Activated naive CD4-positive, alpha-beta T cell treated with anti-CD3 and anti-CD28 coated beads, Interleukin-2, amount 10 ng/mL, durations not matched to agents 7 days and 5 days (primary cell): ENCODE data around the gene NKAIN4.
A peak's percentile ranks its signal among the peaks of the same experiment; 100 is the strongest.

ENCODE experiments used
- CTCF ChIA-PET: fragments of 350-600 bp; sonication (Branson Sonifier 250); formaldehyde crosslinking; loops from one replicate; lab custom pipeline; 2021; ENCODE audit warnings: antibody characterized with exemption; lab: Charles Lee
- DNase-seq: peaks from one replicate; pipeline ENCODE4 v3.0.0-alpha.2; 2020
- H3K27ac Mint-ChIP-seq: one replicate; pipeline ENCODE4 v1.8.0; 2021; ENCODE audit warnings: mild to moderate bottlenecking, moderate library complexity, mixed read lengths
- H3K27me3 Mint-ChIP-seq: one replicate; pipeline ENCODE4 v1.8.0; 2021; ENCODE audit warnings: mild to moderate bottlenecking, mixed read lengths
- H3K36me3 Mint-ChIP-seq: one replicate; pipeline ENCODE4 v1.8.0; 2021; ENCODE audit warnings: mixed read lengths
- H3K4me1 Mint-ChIP-seq: one replicate; pipeline ENCODE4 v1.8.0; 2021; ENCODE audit warnings: mixed read lengths
- H3K4me3 Mint-ChIP-seq: one replicate; pipeline ENCODE4 v1.8.0; 2021; ENCODE audit warnings: mild to moderate bottlenecking, moderate library complexity, mixed read lengths
- H3K9me3 Mint-ChIP-seq: one replicate; pipeline ENCODE4 v1.8.0; 2021; ENCODE audit warnings: mixed read lengths

Gene NKAIN4

DNA sequence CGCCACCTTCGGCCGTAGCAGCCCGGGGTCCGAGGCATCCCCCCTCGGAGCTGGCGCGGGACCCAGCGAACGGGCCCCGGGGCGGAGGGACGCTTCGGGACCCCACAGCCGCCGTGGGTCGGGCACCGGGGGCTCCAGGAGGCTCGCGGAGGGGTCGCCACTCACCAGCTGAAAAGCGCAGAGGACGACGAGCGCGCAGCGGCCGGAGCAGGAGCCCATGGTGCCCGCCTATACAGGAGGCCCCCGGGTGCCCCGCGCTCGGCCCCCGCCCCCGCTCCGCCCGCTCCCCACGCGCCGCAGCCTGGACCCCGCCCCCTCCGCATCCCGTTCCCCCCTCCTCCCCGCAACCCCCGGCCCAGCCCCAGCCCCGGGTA, at the start of gene NKAIN4:
NKAIN4 (minus strand) TSS at position 232 of the 374 bp plus-strand sequence; CDS start at position 219, 13 bp downstream.
- Mint-ChIP-seq H3K9me3 (no peaks in the 10 kb centered on the region), H3K4me3 (no peak within 1 kb of the TSS), H3K27ac (no peak within 1 kb of the TSS), H3K27me3 (peaks cover 88% of the 10 kb centered on the region), H3K4me1 (no peaks in the 10 kb centered on the region), H3K36me3 (no peaks in the 10 kb centered on the region)
- CTCF ChIA-PET: interaction anchor here (1.4 kb wide), 1 partner anchor 31 kb away, joined by 3 read pairs; no protein-coding TSS in a partner anchor
- DNase-seq: no peak

DNA sequence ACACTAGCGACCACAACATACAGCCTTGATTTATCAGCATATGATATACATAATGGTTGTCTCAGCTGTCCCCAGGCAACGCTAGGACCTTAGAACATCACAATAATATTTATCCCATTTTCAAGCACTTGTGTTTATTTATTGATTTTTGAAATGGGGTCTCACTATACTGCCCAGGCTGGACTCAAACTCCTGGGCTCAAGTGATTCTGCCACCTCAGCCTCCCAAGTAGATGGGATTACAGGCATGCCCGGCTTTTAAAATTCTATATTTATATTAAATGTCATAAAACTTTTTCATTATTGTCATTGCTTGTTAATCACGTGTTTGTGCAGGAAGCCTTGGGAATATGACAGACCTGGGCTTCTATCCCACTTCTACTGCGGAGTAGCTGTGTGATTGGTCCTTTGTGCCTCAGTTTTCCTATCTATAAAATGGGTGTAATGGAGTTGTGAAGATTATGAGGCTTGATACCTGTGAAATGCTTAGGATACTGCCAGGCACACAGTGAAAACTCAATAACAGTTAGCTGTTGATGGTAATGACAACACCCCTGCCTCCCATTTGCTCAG, 48.9 kb upstream of the NKAIN4 start:
- Mint-ChIP-seq H3K36me3 (no peaks in the 10 kb centered on the region), H3K9me3 (no peaks in the 10 kb centered on the region), H3K4me3 (no peak overlapping the region), H3K27me3 (peaks cover 11% of the 10 kb centered on the region), H3K27ac (no peak overlapping the region), H3K4me1 (no peaks in the 10 kb centered on the region)
- CTCF ChIA-PET: no interaction called here
- DNase-seq: no peak

GRCh38 chr20:63301671-63302070, 47.4 kb upstream of the NKAIN4 start:
- Mint-ChIP-seq H3K9me3 (no peaks in the 10 kb centered on the region), H3K27ac (no peak overlapping the region), H3K27me3 (peaks cover 21% of the 10 kb centered on the region), H3K36me3 (no peaks in the 10 kb centered on the region), H3K4me1 (no peaks in the 10 kb centered on the region), H3K4me3 (no peak overlapping the region)
- CTCF ChIA-PET: no interaction called here
- DNase-seq: no peak

- no peaks in the 10 kb centered on the region for H3K36me3 Mint-ChIP-seq
- DNase-seq: no peak
- H3K4me1 Mint-ChIP-seq: peaks cover 13% of the 10 kb centered on the region
- H3K27ac Mint-ChIP-seq: no peak overlapping the region
- peaks cover 47% of the 10 kb centered on the region for H3K27me3 Mint-ChIP-seq
- no peak overlapping the region for H3K4me3 Mint-ChIP-seq
- H3K9me3 Mint-ChIP-seq: no peaks in the 10 kb centered on the region
- CTCF ChIA-PET: no interaction called here
Measured at GRCh38 chr20:63298731-63299312, 44.6 kb upstream of the NKAIN4 start.

GRCh38 chr20:63297796-63298572, 43.7 kb upstream of the NKAIN4 start:
- no peaks in the 10 kb centered on the region for H3K36me3 Mint-ChIP-seq
- H3K27ac Mint-ChIP-seq: no peak overlapping the region
- no peak for DNase-seq
- peaks cover 54% of the 10 kb centered on the region for H3K27me3 Mint-ChIP-seq
- CTCF ChIA-PET: no interaction called here
- H3K9me3 Mint-ChIP-seq: no peaks in the 10 kb centered on the region
- H3K4me3 Mint-ChIP-seq: no peak overlapping the region
- H3K4me1 Mint-ChIP-seq: peaks cover 13% of the 10 kb centered on the region

DNA sequence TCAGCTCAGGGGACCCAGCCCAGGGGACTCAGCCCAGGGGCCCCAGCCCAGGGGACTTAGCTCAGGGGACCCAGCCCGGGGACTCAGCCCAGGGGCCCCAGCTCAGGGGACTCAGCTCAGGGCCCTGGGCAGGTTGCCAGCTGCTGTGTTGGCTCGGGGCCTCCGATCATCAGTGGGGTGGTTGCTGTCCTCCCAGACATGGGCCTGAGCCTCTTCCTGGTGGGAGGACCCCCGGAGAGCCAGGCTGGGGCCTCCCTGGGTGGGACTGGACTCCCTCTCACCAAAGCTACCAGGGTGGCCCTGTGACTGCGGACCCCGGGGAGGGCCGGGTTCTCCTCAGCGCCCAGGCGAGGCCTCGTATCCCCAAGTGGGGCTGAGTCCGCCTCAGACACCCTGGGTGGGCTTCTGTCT, 43.1 kb upstream of the NKAIN4 start:
- DNase-seq: no peak
- Mint-ChIP-seq H3K4me3 (no peak overlapping the region), H3K9me3 (no peaks in the 10 kb centered on the region), H3K4me1 (peaks cover 13% of the 10 kb centered on the region), H3K27ac (no peak overlapping the region), H3K27me3 (peaks cover 54% of the 10 kb centered on the region), H3K36me3 (no peaks in the 10 kb centered on the region)
- CTCF ChIA-PET: no interaction called here

DNA sequence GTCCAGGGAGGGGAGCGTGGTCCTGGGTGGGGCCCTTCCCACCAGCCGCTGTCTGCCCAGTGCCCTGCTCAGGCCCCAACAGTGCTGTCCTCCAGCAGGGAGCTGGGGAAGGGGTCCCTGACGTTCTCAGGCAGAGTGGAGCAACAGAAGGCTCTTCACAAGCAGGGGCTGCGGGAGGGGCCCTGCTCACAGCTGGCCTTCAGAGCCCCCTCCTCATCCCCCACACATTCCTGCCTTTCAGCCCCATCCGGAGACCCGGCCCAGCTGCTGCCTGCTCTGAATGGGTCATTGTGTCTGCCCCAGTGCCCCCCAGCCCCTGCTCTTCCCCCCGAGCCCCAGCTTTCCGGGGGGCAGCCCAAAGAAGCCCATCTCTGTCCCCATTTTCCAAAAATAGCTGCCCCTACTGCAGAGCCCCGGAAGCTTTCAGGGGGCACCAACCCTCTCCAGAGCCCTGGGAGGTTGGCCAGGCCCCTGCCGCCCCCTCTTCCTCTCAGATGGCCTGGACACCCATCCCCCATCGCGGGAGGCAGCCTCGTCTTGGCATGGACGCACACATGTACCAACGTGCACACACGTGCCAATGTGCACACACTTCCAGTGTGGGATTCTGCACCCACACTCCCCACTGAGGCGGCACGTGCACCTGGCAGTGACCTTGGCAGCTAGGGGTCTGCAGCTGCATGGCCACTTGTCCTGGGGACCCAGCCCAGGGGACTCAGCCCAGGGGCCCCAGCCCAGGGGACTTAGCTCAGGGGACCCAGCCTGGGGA, 42.5 kb upstream of the NKAIN4 start:
- CTCF ChIA-PET: no interaction called here
- H3K27me3 Mint-ChIP-seq: peaks cover 54% of the 10 kb centered on the region

GRCh38 chr20:63295846-63296245, 41.6 kb upstream of the NKAIN4 start:
- DNase-seq: no peak
- Mint-ChIP-seq H3K4me1 (peaks cover 13% of the 10 kb centered on the region), H3K27me3 (peaks cover 54% of the 10 kb centered on the region), H3K9me3 (no peaks in the 10 kb centered on the region), H3K36me3 (no peaks in the 10 kb centered on the region), H3K27ac (no peak overlapping the region), H3K4me3 (no peak overlapping the region)
- CTCF ChIA-PET: interaction anchor here (1.9 kb wide), 1 partner anchor 73 kb away, joined by 10 read pairs; no protein-coding TSS in a partner anchor

More for the DNA sequence above, 42.5 kb upstream of the NKAIN4 start:
- H3K4me3 Mint-ChIP-seq: no peak overlapping the region
- no peak for DNase-seq
- no peak overlapping the region for H3K27ac Mint-ChIP-seq
- H3K4me1 Mint-ChIP-seq: peaks cover 13% of the 10 kb centered on the region
- no peaks in the 10 kb centered on the region for H3K36me3 Mint-ChIP-seq
- no peaks in the 10 kb centered on the region for H3K9me3 Mint-ChIP-seq

DNA sequence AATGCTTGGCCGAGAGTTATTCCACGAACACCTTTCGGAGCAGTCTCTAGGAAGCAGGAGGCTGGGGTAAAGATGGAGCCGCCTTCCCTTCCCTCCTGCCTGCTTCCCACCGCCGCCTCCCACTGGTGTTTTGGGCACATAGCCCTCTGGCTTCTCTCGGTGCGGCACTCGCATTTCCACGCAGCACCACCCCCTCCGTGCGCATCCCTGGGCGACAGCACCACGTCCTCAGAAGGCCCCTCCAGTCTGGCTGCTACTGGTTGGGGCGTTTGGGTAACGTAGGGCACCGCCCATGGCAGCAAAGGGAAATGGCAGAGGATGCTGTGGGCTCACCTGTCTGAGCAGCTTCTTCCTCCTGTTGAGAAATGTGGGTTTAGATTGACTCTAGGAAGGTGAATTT, 41.2 kb upstream of the NKAIN4 start:
- H3K4me1 Mint-ChIP-seq: peaks cover 13% of the 10 kb centered on the region
- H3K9me3 Mint-ChIP-seq: no peaks in the 10 kb centered on the region
- peaks cover 54% of the 10 kb centered on the region for H3K27me3 Mint-ChIP-seq
- H3K36me3 Mint-ChIP-seq: no peaks in the 10 kb centered on the region
- H3K27ac Mint-ChIP-seq: no peak overlapping the region
- CTCF ChIA-PET: interaction anchor here (1.9 kb wide), 1 partner anchor 72 kb away, joined by 10 read pairs; no protein-coding TSS in a partner anchor
- DNase-seq: peak; percentile 39
- H3K4me3 Mint-ChIP-seq: no peak overlapping the region

- no peak overlapping the region for H3K4me3 Mint-ChIP-seq
- CTCF ChIA-PET: interaction anchor here (0.9 to 1.9 kb wide), 2 partner anchors 14 to 72 kb away, joined by 3 to 10 read pairs; no protein-coding TSS in a partner anchor
- H3K27ac Mint-ChIP-seq: no peak overlapping the region
- peaks cover 54% of the 10 kb centered on the region for H3K27me3 Mint-ChIP-seq
- DNase-seq: no peak
- H3K9me3 Mint-ChIP-seq: no peaks in the 10 kb centered on the region
- H3K36me3 Mint-ChIP-seq: no peaks in the 10 kb centered on the region
- peaks cover 13% of the 10 kb centered on the region for H3K4me1 Mint-ChIP-seq
Measured at GRCh38 chr20:63295018-63295417, 40.8 kb upstream of the NKAIN4 start.

DNA sequence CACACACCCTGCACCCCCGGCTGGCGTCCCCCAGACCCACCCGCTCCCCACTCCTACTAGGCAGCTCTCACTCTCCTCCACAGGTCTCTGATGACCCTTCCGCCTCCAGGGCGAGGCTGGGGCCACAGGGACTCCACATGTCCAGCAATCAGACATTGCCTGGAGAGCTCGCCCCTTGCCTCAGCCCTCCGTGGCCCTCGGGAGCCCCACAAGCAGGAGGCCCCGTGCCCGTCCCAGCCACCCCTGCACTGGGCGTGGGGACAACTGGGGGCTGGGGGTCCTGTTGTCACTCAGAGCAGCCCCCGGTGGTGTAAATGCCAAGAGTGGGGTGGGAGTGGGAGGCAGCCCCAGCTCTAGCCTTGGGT, 40.3 kb upstream of the NKAIN4 start:
- no peak for DNase-seq
- H3K36me3 Mint-ChIP-seq: no peaks in the 10 kb centered on the region
- H3K9me3 Mint-ChIP-seq: no peaks in the 10 kb centered on the region
- H3K27me3 Mint-ChIP-seq: peaks cover 54% of the 10 kb centered on the region
- H3K27ac Mint-ChIP-seq: no peak overlapping the region
- no peak overlapping the region for H3K4me3 Mint-ChIP-seq
- CTCF ChIA-PET: interaction anchor here (0.9 to 1.9 kb wide), 2 partner anchors 14 to 72 kb away, joined by 3 to 10 read pairs; no protein-coding TSS in a partner anchor
- peaks cover 13% of the 10 kb centered on the region for H3K4me1 Mint-ChIP-seq

- H3K4me3 Mint-ChIP-seq: no peak overlapping the region
- H3K36me3 Mint-ChIP-seq: peaks cover under 1% of the 10 kb centered on the region
- peaks cover 50% of the 10 kb centered on the region for H3K27me3 Mint-ChIP-seq
- H3K27ac Mint-ChIP-seq: no peak overlapping the region
- peaks cover 13% of the 10 kb centered on the region for H3K4me1 Mint-ChIP-seq
- no peaks in the 10 kb centered on the region for H3K9me3 Mint-ChIP-seq
- no peak for DNase-seq
- CTCF ChIA-PET: interaction anchor here (0.9 to 1.9 kb wide), 2 partner anchors 13 to 71 kb away, joined by 3 to 10 read pairs; no protein-coding TSS in a partner anchor
Measured at GRCh38 chr20:63293871-63294535, 39.7 kb upstream of the NKAIN4 start.

GRCh38 chr20:63293456-63293855, 39.2 kb upstream of the NKAIN4 start:
- no peak overlapping the region for H3K27ac Mint-ChIP-seq
- H3K4me3 Mint-ChIP-seq: no peak overlapping the region
- no peaks in the 10 kb centered on the region for H3K9me3 Mint-ChIP-seq
- CTCF ChIA-PET: no interaction called here
- peaks cover 13% of the 10 kb centered on the region for H3K4me1 Mint-ChIP-seq
- DNase-seq: no peak
- peaks cover 4% of the 10 kb centered on the region for H3K36me3 Mint-ChIP-seq
- peaks cover 46% of the 10 kb centered on the region for H3K27me3 Mint-ChIP-seq
